Measurements from ENCODE around the gene POMZP3.
"Not testable (repeated sequence)": the region's sequence is repeated elsewhere in the genome, so short reads cannot be mapped to it uniquely, and the experiment has no call there.

DNA sequence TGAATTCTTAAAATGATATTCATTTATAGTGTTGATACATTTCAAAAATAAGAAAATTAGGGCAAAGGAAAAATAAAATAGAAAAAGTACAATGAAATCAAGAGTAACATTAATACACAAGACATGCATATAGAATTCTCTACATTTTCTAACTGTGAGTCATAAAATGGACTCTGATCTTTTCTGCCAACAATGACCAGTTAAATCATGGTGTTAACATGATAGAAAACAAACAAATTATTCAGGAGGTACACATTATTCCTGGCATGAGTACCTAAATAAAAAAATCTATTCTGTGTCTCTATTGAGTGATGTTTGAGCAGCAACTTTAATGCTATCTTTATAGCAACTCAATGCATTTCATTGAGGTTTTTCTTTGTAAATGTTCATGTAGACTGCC lies 58.3 kb downstream of the POMZP3 start:
- not testable (repeated sequence) for TF ChIP-seq FOXM1 (IDR thresholded peaks at IDR 0.05; ENCODE audit: borderline replicate concordance); ELF4 (IDR thresholded peaks at IDR 0.05); HDGF (IDR thresholded peaks at IDR 0.05; ENCODE audit: borderline replicate concordance); SP1 (IDR thresholded peaks at IDR 0.05); FOXA1 (IDR thresholded peaks at IDR 0.05); ARNT (IDR thresholded peaks at IDR 0.05); TARDBP (IDR thresholded peaks at IDR 0.05); LEF1 (IDR thresholded peaks at IDR 0.05; ENCODE audit: borderline replicate concordance); FOXK2 (IDR thresholded peaks at IDR 0.05); L3MBTL2 (conservative IDR thresholded peaks at IDR 0.05)
- TF ChIP-seq, protein P1, sequence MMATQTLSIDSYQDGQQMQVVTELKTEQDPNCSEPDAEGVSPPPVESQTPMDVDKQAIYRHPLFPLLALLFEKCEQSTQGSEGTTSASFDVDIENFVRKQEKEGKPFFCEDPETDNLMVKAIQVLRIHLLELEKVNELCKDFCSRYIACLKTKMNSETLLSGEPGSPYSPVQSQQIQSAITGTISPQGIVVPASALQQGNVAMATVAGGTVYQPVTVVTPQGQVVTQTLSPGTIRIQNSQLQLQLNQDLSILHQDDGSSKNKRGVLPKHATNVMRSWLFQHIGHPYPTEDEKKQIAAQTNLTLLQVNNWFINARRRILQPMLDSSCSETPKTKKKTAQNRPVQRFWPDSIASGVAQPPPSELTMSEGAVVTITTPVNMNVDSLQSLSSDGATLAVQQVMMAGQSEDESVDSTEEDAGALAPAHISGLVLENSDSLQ (IDR thresholded peaks at IDR 0.05) = not testable (repeated sequence)
